CD4-positive, alpha-beta T cell treated with Interleukin-6 at 100 ng/mL for 8 hours (primary cell): ENCODE data around the gene LYST.
"Not testable (repeated sequence)": the region's sequence is repeated elsewhere in the genome, so short reads cannot be mapped to it uniquely, and the experiment has no call there.

ENCODE experiments used
- DNase-seq: peaks from one replicate; pipeline ENCODE4 v3.0.0-alpha.2; 2020; ENCODE audit warnings: mixed read lengths, low spot score

Gene LYST

DNA sequence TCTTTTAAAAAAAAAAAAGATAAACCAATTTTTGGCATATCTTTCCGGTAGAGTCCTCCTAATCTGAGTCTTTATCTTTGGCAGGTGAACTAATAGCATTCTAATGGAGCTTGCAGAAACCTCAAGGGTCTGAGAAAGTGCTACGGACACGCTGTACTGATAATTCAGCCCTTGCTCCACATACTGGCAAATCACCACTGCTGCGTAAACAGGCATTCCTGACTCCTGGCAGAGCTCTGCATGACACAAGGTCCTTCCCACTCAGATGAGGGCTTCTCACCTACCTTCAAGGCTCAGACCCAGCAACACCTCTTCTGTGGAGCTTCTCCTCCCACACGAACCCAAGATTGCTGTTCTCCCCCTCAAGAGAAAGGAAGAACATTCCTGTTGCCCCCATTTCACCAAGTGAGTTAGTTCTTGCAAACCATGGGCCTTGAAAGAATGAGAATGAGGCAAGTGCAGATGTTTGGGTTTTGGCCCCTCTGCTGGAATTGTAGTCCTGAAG lies 48.0 kb downstream of the LYST start:
- DNase-seq: no peak

DNA sequence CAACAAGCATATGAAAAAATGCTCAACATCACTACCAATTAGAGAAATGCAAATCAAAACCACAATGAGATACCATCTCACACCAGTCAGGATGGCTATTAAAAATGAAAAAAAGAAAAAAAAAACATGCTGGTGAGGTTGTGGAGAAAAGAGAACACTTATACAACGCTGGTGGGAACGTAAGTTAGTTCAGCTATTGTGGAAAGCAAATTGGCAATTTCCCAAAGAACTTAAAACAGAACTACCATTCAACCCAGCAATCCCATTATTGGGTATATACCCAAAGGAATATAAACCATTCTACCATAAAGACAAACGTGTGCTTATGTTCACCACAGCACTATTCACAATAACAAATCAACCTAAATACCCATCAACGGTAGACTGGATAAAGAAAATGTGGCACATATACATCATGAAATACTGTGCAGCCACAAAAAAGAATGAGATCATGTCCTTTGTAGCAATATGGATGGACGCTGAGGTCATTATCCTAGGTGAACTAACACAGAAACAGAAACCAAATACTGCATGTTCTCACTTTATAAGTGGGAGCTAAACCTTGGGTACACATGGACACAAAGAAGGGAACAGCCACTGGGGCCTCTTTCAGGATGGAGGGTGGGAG lies 49.5 kb downstream of the LYST start:
- no peak for DNase-seq

DNA sequence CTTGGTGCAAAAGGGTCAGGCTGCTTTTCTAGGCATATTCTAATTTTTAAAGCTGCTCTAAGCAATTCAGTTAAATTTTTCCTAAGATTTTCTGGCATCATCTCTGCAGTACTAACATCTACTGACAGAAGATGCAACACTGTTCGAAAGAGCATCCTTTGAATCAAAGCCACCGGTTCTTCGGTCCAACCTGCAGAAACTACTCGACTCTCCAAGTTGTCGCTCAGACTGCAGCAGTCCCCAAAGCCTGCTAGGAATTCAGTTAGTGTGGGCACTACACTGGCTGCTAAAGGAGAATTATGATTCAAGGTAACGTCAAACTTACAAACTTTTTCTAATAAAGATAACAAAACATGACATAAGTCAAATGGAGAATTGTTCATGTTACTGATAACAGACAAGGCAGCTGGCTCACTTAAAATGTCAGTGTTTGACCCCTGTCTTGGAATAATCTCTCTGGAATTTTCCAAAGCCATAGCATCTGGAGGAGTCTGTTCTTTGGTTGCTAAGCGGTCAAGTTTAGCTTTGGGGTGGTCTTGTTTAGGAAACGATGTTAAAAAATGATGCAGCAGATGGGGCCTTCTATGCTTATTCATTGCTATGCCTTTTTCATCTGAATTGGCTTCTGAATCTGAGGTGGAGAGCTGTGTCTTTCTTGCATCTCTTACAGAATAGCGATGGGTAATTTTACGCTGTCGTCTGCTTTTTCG lies 56.9 kb downstream of the LYST start:
- DNase-seq: no peak

DNA sequence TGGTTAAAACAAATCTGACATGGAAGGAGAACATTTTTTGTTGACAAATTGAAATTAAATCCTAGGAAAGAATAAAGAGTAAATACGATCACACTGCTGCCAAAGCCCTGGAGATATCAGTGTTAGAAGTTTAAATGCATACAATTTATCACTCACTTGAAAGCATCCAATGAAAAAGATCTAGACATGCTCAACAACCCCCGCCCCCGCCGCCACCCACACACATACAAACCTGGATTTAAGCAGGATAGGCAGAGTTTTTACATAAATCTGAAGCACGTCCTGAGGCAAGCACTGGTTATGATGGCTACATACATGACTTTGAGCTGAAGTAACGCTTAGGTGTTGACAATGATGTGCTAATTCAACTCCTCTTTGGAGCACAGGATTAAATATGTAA lies 58.5 kb downstream of the LYST start:
- DNase-seq: no peak

DNA sequence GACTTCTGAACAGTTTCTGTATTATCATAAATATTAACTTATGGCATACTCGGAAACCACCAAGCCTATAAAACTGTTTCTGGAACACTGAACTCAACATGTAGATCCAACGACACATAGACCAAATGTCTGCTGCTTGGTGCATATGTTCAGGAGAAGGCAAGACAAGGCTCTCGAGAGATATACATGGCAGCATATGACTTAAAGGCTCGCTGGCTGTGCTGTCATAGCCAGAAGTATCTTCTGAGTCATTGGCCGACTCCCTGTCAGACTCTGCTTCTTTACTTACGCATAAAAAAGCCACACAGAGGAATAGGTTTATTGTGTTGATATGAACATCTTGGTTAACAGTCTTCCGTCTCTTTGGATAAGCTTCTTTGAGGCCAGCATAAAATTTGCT lies 60.6 kb downstream of the LYST start:
- no peak for DNase-seq

DNA sequence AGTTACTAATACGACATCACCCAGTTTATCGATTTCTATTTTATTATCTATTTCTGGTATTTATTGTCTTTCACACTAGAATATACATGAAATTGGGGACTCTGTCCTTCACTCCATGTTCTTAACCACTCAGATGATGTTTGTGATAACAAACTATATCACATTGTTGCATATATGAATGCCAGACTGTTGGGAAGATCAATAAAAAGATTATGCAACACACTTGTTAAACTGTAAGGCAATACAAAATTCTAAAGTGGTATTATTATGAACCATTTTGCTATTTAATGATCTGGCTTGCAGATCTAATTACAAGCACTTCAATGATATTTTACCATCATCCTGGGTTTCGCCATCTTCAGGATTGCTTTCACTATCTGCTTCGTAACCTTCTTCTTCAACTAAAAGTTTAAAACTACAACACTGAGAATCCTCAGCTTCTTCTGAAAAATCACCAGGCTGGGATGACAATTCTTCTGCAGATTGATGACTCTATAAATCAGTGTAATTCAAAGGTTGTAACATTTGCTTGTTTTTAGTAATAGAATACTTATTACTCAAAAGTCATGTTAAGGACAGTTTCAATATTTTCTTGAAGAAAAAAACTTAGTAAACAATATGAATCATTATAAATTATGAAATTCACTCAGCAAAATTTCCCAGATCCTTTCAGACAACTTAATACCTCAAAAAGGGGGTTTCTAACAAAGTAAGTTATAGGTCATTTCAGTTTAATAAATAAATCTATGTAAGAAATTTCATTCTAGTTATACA lies 63.9 kb downstream of the LYST start:
- DNase-seq: no peak

DNA sequence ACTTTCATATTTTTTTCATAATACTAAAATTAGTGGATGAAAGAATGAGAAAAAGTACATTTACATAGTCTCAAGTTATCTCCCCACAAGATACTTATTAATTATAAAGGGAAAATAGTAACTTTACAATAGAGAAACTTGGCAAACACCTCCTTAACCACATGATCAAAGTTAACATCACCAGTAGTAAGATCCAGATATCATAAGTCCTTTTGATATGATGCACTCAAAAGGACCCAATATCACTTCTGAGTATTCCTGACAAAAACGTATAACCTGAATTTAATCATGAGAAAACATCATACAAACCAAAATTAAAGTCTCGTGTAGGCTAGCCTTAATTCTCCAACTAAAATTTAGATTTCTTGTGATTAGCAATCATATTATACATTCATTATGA lies 67.4 kb downstream of the LYST start:
- no peak for DNase-seq

DNA sequence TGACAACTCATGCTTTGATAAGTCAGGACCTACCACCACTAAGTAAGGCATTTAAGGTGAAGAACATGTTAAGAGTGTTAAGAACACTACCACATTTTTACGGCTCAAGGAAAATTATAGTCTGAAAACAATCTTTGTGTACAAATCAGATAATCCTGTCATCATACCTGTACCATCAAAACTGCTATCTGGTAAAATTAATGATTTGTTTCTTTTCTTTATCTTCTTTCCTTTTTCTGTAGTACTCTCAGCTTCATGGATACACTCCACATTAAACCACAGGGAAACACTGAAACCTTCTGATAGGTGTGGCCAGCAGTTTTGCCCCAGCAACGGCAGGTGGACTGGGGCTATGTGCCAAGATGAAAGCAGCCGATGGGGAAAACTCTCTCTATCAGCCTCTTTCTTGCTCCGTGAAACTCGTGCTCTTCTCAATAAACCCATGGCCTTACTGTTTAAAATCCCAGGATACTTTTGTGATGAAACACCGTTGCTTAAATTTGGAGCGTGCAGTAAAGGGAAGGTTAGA lies 75.1 kb downstream of the LYST start:
- no peak for DNase-seq

DNA sequence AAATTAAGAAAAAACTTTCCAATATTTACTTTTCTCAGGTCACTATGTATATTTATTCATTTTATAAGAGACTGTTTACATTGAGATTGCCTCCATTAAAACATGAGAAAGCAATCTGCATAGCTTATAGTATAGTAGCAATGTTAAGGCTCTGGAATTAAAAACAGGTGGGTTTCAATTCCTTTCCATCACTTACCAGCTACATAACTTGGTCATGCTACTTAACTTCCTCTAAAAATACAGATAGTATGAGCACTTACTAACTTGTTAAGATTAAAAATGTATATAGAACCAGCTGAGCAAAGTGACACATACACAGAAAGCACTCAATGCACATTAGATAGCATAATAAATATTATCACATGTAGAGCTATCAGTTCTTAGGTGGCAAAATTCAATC lies 76.6 kb downstream of the LYST start:
- no peak for DNase-seq

DNA sequence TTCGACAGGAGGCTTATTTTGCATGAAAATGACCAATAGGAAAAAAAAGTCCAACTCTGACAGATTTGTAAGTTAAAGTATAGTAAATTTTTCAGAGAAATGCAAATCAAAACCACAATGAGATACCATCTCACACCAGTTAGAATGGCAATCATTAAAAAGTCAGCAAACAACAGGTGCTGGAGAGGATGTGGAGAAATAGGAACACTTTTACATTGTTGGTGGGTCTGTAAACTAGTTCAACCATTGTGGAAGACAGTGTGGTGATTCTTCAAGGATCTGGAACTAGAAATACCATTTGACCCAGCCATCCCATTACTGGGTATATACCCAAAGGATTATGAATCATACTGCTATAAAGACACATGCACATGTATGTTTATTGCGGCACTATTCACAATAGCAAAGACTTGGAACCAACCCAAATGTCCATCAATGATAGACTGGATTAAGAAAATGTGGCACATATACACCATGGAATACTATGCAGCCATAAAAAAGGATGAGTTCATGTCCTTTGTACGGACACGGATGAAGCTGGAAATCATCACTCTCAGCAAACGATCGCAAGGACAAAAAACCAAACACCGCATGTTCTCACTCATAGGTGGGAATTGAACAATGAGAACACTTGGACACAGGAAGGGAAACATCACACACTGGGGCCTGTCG lies 80.3 kb downstream of the LYST start:
- DNase-seq: not testable (repeated sequence)

DNA sequence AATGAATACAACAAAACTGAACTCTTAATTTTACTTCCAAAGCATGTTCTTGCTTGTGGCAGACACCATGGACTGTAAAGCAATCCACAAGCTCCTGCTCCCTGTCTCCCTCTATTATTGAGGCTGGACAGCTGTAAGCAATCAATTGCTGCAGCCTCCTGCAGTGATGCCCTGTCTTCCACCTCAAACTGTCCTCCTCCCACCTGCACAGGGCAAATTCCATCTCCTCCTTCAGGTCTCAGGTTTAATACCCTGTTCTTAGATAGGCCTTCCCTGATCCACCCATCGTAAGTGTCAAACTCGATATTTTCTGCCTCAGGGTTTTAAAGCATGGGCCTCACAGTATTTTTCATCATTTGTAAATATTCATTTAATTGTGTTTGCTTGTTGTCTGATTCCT lies 81.8 kb downstream of the LYST start:
- DNase-seq: no peak

DNA sequence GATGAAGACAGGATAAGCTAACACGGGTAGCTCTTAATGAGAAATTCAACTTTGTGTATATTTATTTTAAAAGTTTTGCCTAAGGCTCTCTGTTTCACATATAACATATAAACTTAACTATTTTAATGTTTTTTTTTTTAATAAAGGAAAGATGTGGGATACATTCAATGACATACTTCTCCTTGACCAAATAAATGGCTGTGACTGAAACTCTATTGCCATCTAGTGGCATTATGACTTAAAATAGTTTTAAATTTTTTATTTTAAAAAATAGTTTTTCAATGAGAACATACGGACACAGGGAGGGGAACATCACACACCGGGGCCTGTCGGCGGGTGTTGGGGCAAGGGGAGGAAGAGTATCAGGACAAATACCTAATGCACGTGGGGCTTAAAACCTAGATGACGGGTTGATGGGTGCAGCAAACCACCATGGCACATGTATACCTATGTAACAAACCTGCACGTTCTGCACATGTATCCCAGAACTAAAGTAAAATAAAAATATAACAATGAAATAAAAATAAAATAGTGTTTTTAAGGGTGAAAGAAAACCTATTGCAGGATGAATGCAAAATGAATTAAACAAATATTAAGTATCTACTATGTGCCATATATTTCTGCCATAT lies 83.4 kb downstream of the LYST start:
- no peak for DNase-seq

DNA sequence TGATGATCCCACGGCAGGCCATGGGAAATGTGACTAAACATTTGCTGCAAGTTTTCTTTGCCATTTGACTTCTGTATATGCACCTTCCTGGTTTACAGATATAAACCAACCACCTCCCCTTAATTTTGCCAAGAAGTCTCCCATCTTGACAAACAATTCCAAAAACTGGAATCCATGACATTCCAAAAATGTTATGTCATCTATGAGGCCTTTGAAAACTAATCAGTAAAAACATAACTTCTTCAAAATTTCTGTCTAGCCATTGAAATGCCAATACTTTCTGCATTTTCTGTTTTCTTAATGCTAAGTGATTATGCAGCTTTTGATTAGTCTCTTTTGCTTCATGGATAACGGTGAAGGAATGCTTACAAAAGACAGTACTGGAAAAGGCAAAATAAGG lies 84.1 kb downstream of the LYST start:
- DNase-seq: no peak

DNA sequence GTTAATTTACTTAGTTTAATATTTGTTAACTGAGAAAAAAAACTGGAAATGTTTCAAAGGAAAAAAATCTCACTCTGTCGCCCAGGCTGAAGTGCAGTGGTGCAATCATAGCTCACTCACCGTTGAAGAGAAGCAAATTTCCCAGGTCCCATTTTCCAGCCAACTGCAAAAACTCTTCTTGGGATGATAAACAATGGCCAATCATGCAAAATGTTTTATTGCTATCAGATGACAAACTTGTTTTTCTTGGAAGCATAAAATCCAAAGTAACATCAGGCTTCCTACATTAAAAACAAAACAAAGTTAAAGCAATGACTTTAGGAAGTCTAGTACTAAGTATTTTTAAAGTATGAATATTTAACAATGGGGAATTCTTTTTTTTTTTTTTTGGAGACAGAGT lies 84.9 kb downstream of the LYST start:
- DNase-seq: no peak

DNA sequence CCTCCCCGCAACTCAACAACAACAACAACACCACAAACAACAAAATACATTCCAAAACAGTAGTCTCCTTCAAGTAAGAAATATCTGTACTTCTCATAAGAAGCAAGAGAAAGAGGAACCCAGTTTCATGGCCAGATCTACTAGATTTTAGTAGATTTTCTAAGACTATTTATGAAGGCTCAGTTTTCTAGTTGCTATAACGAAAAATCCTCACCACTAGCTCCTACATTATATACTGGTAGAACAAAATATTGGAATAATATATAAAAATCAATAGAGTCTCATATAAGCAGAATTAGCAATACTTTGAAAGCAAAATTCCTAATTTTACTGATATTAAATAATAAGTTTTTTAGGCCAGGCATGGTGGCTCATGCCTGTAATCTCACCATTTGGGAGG lies 86.9 kb downstream of the LYST start:
- DNase-seq: no peak

DNA sequence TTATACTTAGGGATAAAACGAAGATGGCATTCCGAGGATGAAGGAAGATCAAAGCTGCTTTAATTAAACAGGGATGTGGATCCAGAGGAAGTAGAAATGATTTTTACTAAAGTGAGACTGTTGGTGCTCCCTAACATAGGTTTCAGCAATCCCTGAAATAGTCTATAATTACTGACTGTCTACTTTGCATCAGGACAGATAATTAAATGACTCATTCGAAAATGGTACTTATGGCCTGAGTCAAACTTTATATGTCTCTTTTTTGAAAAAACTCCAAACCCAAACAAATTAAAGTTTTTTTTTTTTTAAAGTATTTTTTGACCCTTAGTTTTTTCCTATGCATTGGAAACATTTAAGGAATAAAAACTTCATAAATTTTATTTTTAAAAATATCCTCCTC lies 90.3 kb downstream of the LYST start:
- DNase-seq: no peak

DNA sequence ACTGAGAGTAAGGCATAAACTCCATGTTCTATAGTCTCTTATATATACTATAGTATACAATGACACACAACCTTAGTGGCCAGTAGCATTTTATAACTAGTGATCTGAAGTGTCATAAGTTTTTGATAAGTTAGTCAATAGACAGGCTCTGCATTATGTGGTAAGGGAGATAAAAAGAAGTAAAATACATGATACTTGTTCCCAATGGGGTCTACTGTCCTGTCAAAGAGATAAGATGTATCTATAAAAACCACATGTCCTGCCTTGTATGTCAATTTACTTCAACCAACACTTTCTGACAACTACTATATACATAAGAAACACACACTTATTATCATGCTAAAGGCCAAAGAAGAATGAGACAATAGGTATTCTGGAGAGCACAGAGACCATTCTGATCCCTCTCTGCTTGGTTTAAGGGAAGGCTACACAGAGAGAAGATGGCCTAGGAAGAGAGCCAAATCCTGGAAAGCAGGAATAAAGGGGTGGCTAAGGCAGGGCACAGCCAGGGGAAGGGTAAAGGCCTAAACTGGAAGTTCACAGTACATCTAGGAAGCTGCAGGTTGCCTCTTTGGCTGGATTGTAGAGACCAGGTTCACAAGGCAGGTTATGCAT lies 91.4 kb downstream of the LYST start:
- DNase-seq: no peak

DNA sequence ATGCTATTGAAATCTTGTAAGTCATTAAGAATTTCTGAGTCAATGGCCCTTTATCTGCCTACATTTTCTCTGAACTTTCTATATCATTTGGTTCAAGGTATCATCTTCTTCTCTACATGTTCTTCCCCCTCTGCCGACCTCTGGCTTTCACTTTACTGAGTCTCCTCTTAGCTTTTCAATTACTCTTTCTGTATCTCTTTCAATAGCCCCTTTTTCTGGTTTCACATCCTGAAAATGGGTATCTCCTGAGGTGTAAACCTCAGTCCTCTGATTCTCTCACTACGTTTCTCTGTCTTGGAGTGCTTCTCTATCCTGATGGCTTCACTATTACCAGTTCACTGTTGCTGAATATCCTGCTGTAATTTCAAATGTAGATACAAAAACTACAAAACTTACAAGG lies 98.9 kb downstream of the LYST start:
- DNase-seq: no peak

DNA sequence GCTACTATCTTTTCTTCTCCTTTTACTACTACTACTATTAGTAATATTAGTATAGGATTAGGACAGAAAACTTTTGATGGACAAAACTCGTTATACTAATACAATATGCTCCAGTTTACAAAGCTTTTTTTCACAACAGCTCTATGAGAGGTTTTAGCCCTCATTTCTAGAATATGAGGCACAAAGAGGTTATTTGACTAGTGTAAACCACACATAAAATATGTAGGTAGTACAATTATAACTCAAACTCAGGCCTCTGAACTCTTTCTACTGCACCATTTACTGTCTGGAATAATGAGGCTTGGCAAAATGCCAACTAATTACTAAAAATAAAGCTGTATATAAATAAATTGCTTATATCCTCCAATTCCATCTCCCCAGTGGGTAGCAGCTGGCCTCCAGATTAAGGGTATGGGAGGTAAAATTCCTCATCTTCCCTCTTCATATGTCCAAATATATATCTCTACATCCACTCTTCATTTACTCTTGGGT lies 99.9 kb downstream of the LYST start:
- DNase-seq: no peak

DNA sequence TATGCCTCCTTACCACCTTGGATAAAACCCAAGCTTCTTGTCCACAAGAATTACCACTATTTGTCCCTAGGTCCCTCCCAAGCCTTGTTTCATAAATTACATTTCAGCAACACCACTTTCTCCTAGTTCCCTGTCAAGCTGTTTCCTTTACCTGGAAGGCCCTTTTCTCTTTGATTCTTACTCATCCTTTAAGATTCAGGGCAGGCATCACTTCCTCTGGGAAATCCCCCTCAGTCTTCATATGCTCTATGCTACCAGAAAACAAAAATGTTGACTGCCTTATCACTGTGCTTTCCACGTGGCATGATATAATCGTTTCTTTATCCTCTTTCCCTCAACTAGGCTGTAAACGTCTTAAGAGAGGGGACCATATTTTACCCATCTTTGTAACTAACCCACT lies 102.7 kb downstream of the LYST start:
- DNase-seq: no peak

DNA sequence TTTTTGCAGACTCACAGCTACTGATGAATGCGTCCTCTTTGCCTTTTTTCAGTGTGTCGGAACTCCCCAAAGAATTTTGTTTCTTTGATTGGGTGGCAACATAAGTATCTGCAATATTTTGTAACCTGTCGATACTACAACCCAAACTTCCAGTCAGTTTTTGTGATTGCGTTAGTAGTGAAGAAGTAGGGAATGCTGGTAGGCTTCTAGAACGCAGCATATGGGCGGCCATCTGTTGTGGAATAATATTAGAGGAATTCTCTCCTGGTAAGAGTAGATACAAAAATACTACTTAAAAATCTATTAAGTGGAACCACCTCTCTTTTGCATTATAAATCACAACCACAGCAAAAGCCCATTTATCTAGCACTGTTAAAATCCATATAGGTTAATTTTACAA lies 107.4 kb downstream of the LYST start:
- no peak for DNase-seq
